GM12878 (cell line): Measurements from ENCODE around the gene CALD1. TPM values are rescaled to one million over a fixed set of nuclear protein-coding genes. Genes with fewer than 3 reads are reported as not detected.

Experiments used
- ATAC-seq: fragments of 200-7000 bp; cut with Tn5 transposase; 3 replicates; pipeline ENCODE4 v1.9.1; 2020; ENCODE audit warnings: mild to moderate bottlenecking, moderate library complexity
- BruUV-seq: library from RNA; stranded (reverse); fragments of 400-500 nt; replicated peaks from 2 replicates; lab custom pipeline; 2021; lab: Mats Ljungman, UMichigan
- CTCF ChIA-PET: fragments of 300-600 bp; sonication (Branson Sonifier 250); formaldehyde crosslinking; extraction: SDS; loops from one replicate; lab custom pipeline; 2021; ENCODE audit warnings: inconsistent platforms; lab: Yijun Ruan, JAX
- POLR2A ChIA-PET: fragments of 350-600 bp; formaldehyde crosslinking; extraction: SDS; loops from one replicate; lab custom pipeline; 2021; ENCODE audit warnings: inconsistent platforms; lab: Charles Lee
- RAD21 ChIA-PET: fragments of 300-600 bp; sonication (Branson Sonifier 250); formaldehyde crosslinking; loops from one replicate; lab custom pipeline; 2023; ENCODE audit warnings: antibody characterized with exemption; ENCODE audit not compliant: unreplicated experiment; lab: Charles Lee
- SMC1A ChIA-PET: fragments of 300-600 bp; sonication (Branson Sonifier 250); formaldehyde crosslinking; loops from one replicate; lab custom pipeline; 2023; ENCODE audit not compliant: unreplicated experiment, uncharacterized antibody; lab: Charles Lee
- DNase-seq: peaks from one replicate; pipeline ENCODE4 v3.0.0-alpha.2; 2011; ENCODE audit warnings: low read depth, low spot score
- FAIRE-seq: peaks from 3 replicates; lab custom pipeline; 2011; peaks lifted over from hg19 to GRCh38; lab: Jason Lieb, UNC
- H2AFZ ChIP-seq: 2 replicates; pipeline ENCODE4 v1.6.0; 2011; ENCODE audit warnings: low read depth, low read length, control low read depth; ENCODE audit not compliant: control insufficient read depth
- H3K27ac ChIP-seq: 2 replicates; pipeline ENCODE4 v1.5.1; 2011; ENCODE audit warnings: control low read depth; ENCODE audit not compliant: control insufficient read depth, insufficient read depth
- H3K27me3 ChIP-seq, 2 experiments: replicated peaks in 1 of 2; 2 replicates each; pipeline versions ENCODE4 v1.6.0 to v1.6.1; 2011; ENCODE audit warnings: low read length in 1 of 2; ENCODE audit not compliant: control insufficient read depth in 2 of 2, insufficient read depth in 2 of 2
- H3K36me3 ChIP-seq, 2 experiments: 2 replicates each; pipeline ENCODE4 v1.5.1; 2011; ENCODE audit warnings: low read length in 1 of 2; ENCODE audit not compliant: control insufficient read depth in 2 of 2, insufficient read depth in 2 of 2
- H3K4me1 ChIP-seq: 2 replicates; pipeline ENCODE4 v1.6.1; 2011; ENCODE audit warnings: mild to moderate bottlenecking, low read length, moderate library complexity, mixed read lengths; ENCODE audit not compliant: control insufficient read depth, insufficient read depth
- H3K4me2 ChIP-seq: 2 replicates; pipeline ENCODE4 v1.6.0; 2011; ENCODE audit warnings: control low read depth; ENCODE audit not compliant: control insufficient read depth, insufficient read depth
- H3K4me3 ChIP-seq: fragments of 200-600 bp; sonication (generic); 2 replicates; pipeline ENCODE4 v1.5.1; 2016
- H3K79me2 ChIP-seq: 2 replicates; pipeline ENCODE4 v1.6.0; 2011; ENCODE audit warnings: low read length; ENCODE audit not compliant: control insufficient read depth, insufficient read depth
- H3K9ac ChIP-seq: 2 replicates; pipeline ENCODE4 v1.8.0; 2011; ENCODE audit warnings: low read length, control low read depth, mixed read lengths; ENCODE audit not compliant: control insufficient read depth, insufficient read depth
- H3K9me3 ChIP-seq: replicated peaks from 3 replicates; pipeline ENCODE4 v1.5.1; 2011; ENCODE audit warnings: mild to moderate bottlenecking, low read length; ENCODE audit not compliant: control insufficient read depth, insufficient read depth
- H4K20me1 ChIP-seq: 2 replicates; pipeline ENCODE4 v1.6.0; 2011; ENCODE audit not compliant: control insufficient read depth, insufficient read depth
- ATF3 ChIP-seq: IDR thresholded peaks from 2 replicates; pipeline ENCODE4 v1.6.1; 2011; ENCODE audit warnings: low read depth, mild to moderate bottlenecking, low read length, moderate library complexity, borderline replicate concordance; ENCODE audit errors: extremely low read depth
- BMI1 ChIP-seq: fragments of 450-650 bp; IDR thresholded peaks from 2 replicates; pipeline ENCODE4 v1.6.1; 2016; ENCODE audit warnings: mild to moderate bottlenecking, moderate library complexity, borderline replicate concordance
- HSF1 ChIP-seq: fragments of 150-350 bp; IDR thresholded peaks from 2 replicates; pipeline ENCODE4 v1.6.1; 2014; ENCODE audit warnings: mild to moderate bottlenecking, low read depth, low read length
- POU2F2 ChIP-seq: IDR thresholded peaks from 3 replicates; pipeline ENCODE4 v1.6.1; 2011; ENCODE audit warnings: low read depth, mild to moderate bottlenecking, low read length, borderline replicate concordance
- RUNX3 ChIP-seq: IDR thresholded peaks from 2 replicates; pipeline ENCODE4 v1.6.1; 2012; ENCODE audit warnings: low read length, inconsistent platforms
- SREBF2 ChIP-seq: IDR thresholded peaks from 2 replicates; pipeline ENCODE4 v1.6.1; 2012; ENCODE audit warnings: mild to moderate bottlenecking, low read length
- STAT1 ChIP-seq: fragments of 450-650 bp; conservative IDR thresholded peaks from 2 replicates; pipeline ENCODE4 v1.6.1; 2014; ENCODE audit warnings: antibody characterized with exemption, mild to moderate bottlenecking
- TCF3 ChIP-seq: IDR thresholded peaks from 2 replicates; pipeline ENCODE4 v1.6.1; 2012; ENCODE audit warnings: low read depth, mild to moderate bottlenecking, low read length, borderline replicate concordance; ENCODE audit not compliant: insufficient read depth
- WGBS: methylation state at CpG from one replicate; pipeline ENCODE4 v1.1.6; 2016; ENCODE audit warnings: low lambda C conversion rate; ENCODE audit not compliant: insufficient replicate concordance, insufficient coverage; ENCODE audit errors: missing lambda C conversion rate; 5-methylcytosine and 5-hydroxymethylcytosine counted together
- in situ Hi-C: fragments of 300-500 bp; cut with MboI; formaldehyde crosslinking; loops from 9 replicates; pipeline ENCODE4 v1.14.3; 2018; ENCODE audit warnings: mixed read lengths
- intact Hi-C: fragments of 100-400 bp; cut with micrococcal nuclease; formaldehyde crosslinking; loops from one replicate; pipeline ENCODE4 v1.14.2; 2022; ENCODE audit not compliant: unreplicated experiment
- polyA plus RNA-seq, 11 experiments: library from polyadenylated mRNA; depleted of rRNA in 4 of 11; unstranded in 6 of 11; stranded (reverse) in 5 of 11; fragments of >200 nt; fragmentation: Nextera tagmentation in 4 of 11; fragmentation: Illumina TruSeq in 1 of 11; extraction: Ambion mirVana in 4 of 11; extraction: Trizol in 1 of 11; gene quantifications; 1 replicate in 1 of 11; 2 replicates in 10 of 11; pipeline versions ENCODE4 v1.2.1 to v1.2.3, GENCODE V29; 2011 to 2016; ENCODE audit warnings: inconsistent platforms in 2 of 11, missing spikeins in 2 of 11, low read depth in 1 of 11
- total RNA-seq, 4 experiments: library from RNA; depleted of rRNA in 3 of 4; stranded (reverse); fragments of >200 nt in 3 of 4; fragmentation: Illumina TruSeq in 1 of 4; extraction: Trizol in 1 of 4; gene quantifications; 2 replicates each; pipeline versions ENCODE4 v1.2.1 to v1.2.3, GENCODE V29; 2013 to 2021

CALD1 gene
- total and polyA plus RNA-seq, 10 of the 15 experiments (the other 5 are each of a cell fraction or from before 2014, with no cell fraction given) = 0.03 to 1.3 (median 0.22) TPM

- intact Hi-C loops (no loop called here), in situ Hi-C loops (no loop called here)
- H3K27me3 ChIP-seq = no peaks in the 10 kb centered on the region; a peak in 1 of 4 replicates
- ChIA-PET RAD21 (no interaction called here), SMC1A (interaction anchor here (0.6 kb wide), 1 partner anchor 356 kb away, joined by 3 read pairs; no protein-coding TSS in a partner anchor), CTCF (no interaction called here), POLR2A (no interaction called here)
- no peak overlapping the region for H3K27ac ChIP-seq
- no peaks in the 10 kb centered on the region for H3K79me2 ChIP-seq
- H4K20me1 ChIP-seq = no peaks in the 10 kb centered on the region
- no TSS peak for BruUV-seq
- H3K36me3 ChIP-seq = no peaks in the 10 kb centered on the region
- no peak overlapping the region for H2AFZ ChIP-seq
- WGBS = 0% methylated on average over 4 of the region's 4 CpGs
- H3K4me1 ChIP-seq = peaks cover 4% of the 10 kb centered on the region
- no peak overlapping the region for H3K9ac ChIP-seq
- ATAC-seq = peak; percentile 32
- no peak for FAIRE-seq
- DNase-seq = peak; percentile 8
- TF ChIP-seq SREBF2 (no peak), POU2F2 (peak; percentile 67; the same call in 1 of the 3 replicates), RUNX3 (peak; percentile 19; the same call in 1 of the 2 replicates)
- H3K9me3 ChIP-seq = no peaks in the 10 kb centered on the region
- no peak overlapping the region for H3K4me3 ChIP-seq
- H3K4me2 ChIP-seq = peak overlapping the region; percentile 17; the same call in 1 of the 2 replicates
Measured at GRCh38 chr7:134782121-134782623, 2.7 kb downstream of the CALD1 start.

GRCh38 chr7:134783294-134784069 lies 4.0 kb downstream of the CALD1 start:
- Histone ChIP-seq H3K36me3 (no peaks in the 10 kb centered on the region), H3K27me3 (no peaks in the 10 kb centered on the region; a peak in 2 of 4 replicates)
- no TSS peak for BruUV-seq
- intact Hi-C loops = no loop called here
- no peak for TF ChIP-seq STAT1
- no peak for TF ChIP-seq BMI1
- no peak for TF ChIP-seq ATF3
- no peak for TF ChIP-seq TCF3
- no peak for TF ChIP-seq HSF1
- TF ChIP-seq, all 136 proteins: peak for 0
- H3K4me2 ChIP-seq = no peak overlapping the region
- H3K9me3 ChIP-seq = no peaks in the 10 kb centered on the region
- ChIA-PET CTCF (interaction anchor here (0.7 to 1.2 kb wide), 2 partner anchors 59 to 491 kb away, joined by 3 read pairs; no protein-coding TSS in a partner anchor), SMC1A (interaction anchor here (0.8 to 1.7 kb wide), 2 partner anchors 13 to 160 kb away, joined by 3 read pairs; no protein-coding TSS in a partner anchor), RAD21 (interaction anchor here (0.6 kb wide), 1 partner anchor 170 kb away, joined by 3 read pairs; no protein-coding TSS in a partner anchor), POLR2A (no interaction called here)
- FAIRE-seq (no peak), DNase-seq (no peak), ATAC-seq (no peak)
- no peak overlapping the region for H3K27ac ChIP-seq
- H2AFZ ChIP-seq = no peak overlapping the region
- in situ Hi-C loops = no loop called here
- H3K4me3 ChIP-seq = no peak overlapping the region
- H4K20me1 ChIP-seq = no peaks in the 10 kb centered on the region
- WGBS = 56% methylated on average over 7 of the region's 7 CpGs
- no peak overlapping the region for H3K9ac ChIP-seq
- no peaks in the 10 kb centered on the region for H3K79me2 ChIP-seq
- peaks cover 4% of the 10 kb centered on the region for H3K4me1 ChIP-seq
